DOHH2 (cell line): Measurements from ENCODE around the gene TCP10L.

ENCODE experiments used
- H3F3A ChIP-seq: fragments of 200-600 bp; sonication (generic), shearing (Covaris generic); 2 replicates; pipeline ENCODE4 v1.6.0; 2016; ENCODE audit warnings: antibody characterized with exemption, mild to moderate bottlenecking; ENCODE audit not compliant: control insufficient read depth, insufficient read depth
- H3K27ac ChIP-seq: fragments of 200-600 bp; sonication (generic); 2 replicates; pipeline ENCODE4 v1.5.1; 2014; ENCODE audit warnings: low read depth, mild to moderate bottlenecking, low read length, moderate library complexity
- H3K27me3 ChIP-seq: fragments of 200-600 bp; sonication (generic); 2 replicates; pipeline ENCODE4 v1.6.1; 2014; ENCODE audit warnings: mild to moderate bottlenecking, low read length, mixed read lengths; ENCODE audit not compliant: control insufficient read depth
- H3K36me3 ChIP-seq: fragments of 200-600 bp; sonication (generic); 2 replicates; pipeline ENCODE4 v1.6.1; 2014; ENCODE audit warnings: mild to moderate bottlenecking, low read length, moderate library complexity, mixed read lengths; ENCODE audit not compliant: control insufficient read depth
- H3K4me1 ChIP-seq: fragments of 200-600 bp; sonication (generic); 2 replicates; pipeline ENCODE4 v1.6.1; 2014; ENCODE audit warnings: mild to moderate bottlenecking, low read length, mixed read lengths; ENCODE audit not compliant: control insufficient read depth
- H3K4me2 ChIP-seq: fragments of 200-600 bp; sonication (generic); 2 replicates; pipeline ENCODE4 v1.6.0; 2014; ENCODE audit warnings: mild to moderate bottlenecking, low read length, moderate library complexity
- H3K4me3 ChIP-seq: fragments of 200-600 bp; sonication (generic); 2 replicates; pipeline ENCODE4 v1.5.1; 2014; ENCODE audit warnings: mild to moderate bottlenecking, low read length, mixed read lengths
- H3K79me2 ChIP-seq: fragments of 200-600 bp; sonication (generic); 2 replicates; pipeline ENCODE4 v1.6.1; 2014; ENCODE audit warnings: mild to moderate bottlenecking, low read length, mixed read lengths; ENCODE audit not compliant: control insufficient read depth
- H3K9me2 ChIP-seq: fragments of 200-600 bp; sonication (generic); replicated peaks from 2 replicates; pipeline ENCODE4 v1.6.1; 2014; ENCODE audit warnings: mild to moderate bottlenecking, low read length, mixed read lengths; ENCODE audit not compliant: control insufficient read depth
- H3K9me3 ChIP-seq: fragments of 200-600 bp; sonication (generic); 2 replicates; pipeline ENCODE4 v1.6.1; 2014; ENCODE audit warnings: antibody characterized with exemption, low read length, mixed read lengths; ENCODE audit not compliant: control insufficient read depth, insufficient read depth
- H4K20me1 ChIP-seq: fragments of 200-600 bp; sonication (generic); 2 replicates; pipeline ENCODE4 v1.6.0; 2014; ENCODE audit warnings: low read depth, mild to moderate bottlenecking, antibody characterized with exemption, low read length, moderate library complexity; ENCODE audit not compliant: control insufficient read depth, insufficient read depth
- CTCF ChIP-seq: fragments of 200-600 bp; sonication (generic); IDR thresholded peaks from one replicate; pipeline ENCODE4 v1.5.1; 2014; ENCODE audit warnings: antibody characterized with exemption, mild to moderate bottlenecking, low read depth, low read length; ENCODE audit not compliant: poor library complexity, severe bottlenecking
- EZH2phosphoT487 ChIP-seq: fragments of 200-600 bp; sonication (generic); IDR thresholded peaks from 2 replicates; pipeline ENCODE4 v1.6.1; 2017; ENCODE audit warnings: borderline replicate concordance, mild to moderate bottlenecking, antibody characterized with exemption, low read length, moderate library complexity, mixed read lengths

Gene TCP10L

GRCh38 chr21:32602099-32602498 is 16.8 kb upstream of the TCP10L start:
- Histone ChIP-seq H3K27ac (no peak overlapping the region), H3K27me3 (no peaks in the 10 kb centered on the region), H3K79me2 (no peaks in the 10 kb centered on the region), H3K9me3 (no peaks in the 10 kb centered on the region), H3K4me1 (no peaks in the 10 kb centered on the region), H3K4me2 (no peak overlapping the region), H3K4me3 (no peak overlapping the region), H3F3A (no peaks in the 10 kb centered on the region), H4K20me1 (no peaks in the 10 kb centered on the region), H3K9me2 (no peaks in the 10 kb centered on the region), H3K36me3 (peaks cover 77% of the 10 kb centered on the region)
- TF ChIP-seq EZH2phosphoT487 (no peak), CTCF (no peak)

- no peak overlapping the region for H3K27ac ChIP-seq
- H3K36me3 ChIP-seq = peaks cover 51% of the 10 kb centered on the region
Observed at GRCh38 chr21:32599526-32599925, 14.2 kb upstream of the TCP10L start.

GRCh38 chr21:32599091-32599490 is 13.8 kb upstream of the TCP10L start:
- H4K20me1 ChIP-seq = no peaks in the 10 kb centered on the region
- H3K4me2 ChIP-seq = no peak overlapping the region
- H3K4me3 ChIP-seq = no peak overlapping the region
- no peaks in the 10 kb centered on the region for H3K27me3 ChIP-seq
- no peaks in the 10 kb centered on the region for H3K9me2 ChIP-seq
- no peaks in the 10 kb centered on the region for H3K79me2 ChIP-seq
- no peak for TF ChIP-seq CTCF
- TF ChIP-seq EZH2phosphoT487 = no peak
- H3K36me3 ChIP-seq = peaks cover 47% of the 10 kb centered on the region
- H3K4me1 ChIP-seq = no peaks in the 10 kb centered on the region
- no peak overlapping the region for H3K27ac ChIP-seq
- H3K9me3 ChIP-seq = no peaks in the 10 kb centered on the region
- H3F3A ChIP-seq = no peaks in the 10 kb centered on the region

More at GRCh38 chr21:32599526-32599925, 14.2 kb upstream of the TCP10L start:
- Histone ChIP-seq H3K27me3 (no peaks in the 10 kb centered on the region), H4K20me1 (no peaks in the 10 kb centered on the region), H3K79me2 (no peaks in the 10 kb centered on the region), H3K4me1 (no peaks in the 10 kb centered on the region), H3F3A (no peaks in the 10 kb centered on the region), H3K4me2 (no peak overlapping the region), H3K9me2 (no peaks in the 10 kb centered on the region), H3K4me3 (no peak overlapping the region), H3K9me3 (no peaks in the 10 kb centered on the region)
- no peak for TF ChIP-seq EZH2phosphoT487
- TF ChIP-seq CTCF = no peak

GRCh38 chr21:32597205-32597604 is 11.9 kb upstream of the TCP10L start:
- no peak overlapping the region for H3K4me2 ChIP-seq
- no peaks in the 10 kb centered on the region for H3K79me2 ChIP-seq
- H3K4me1 ChIP-seq = no peaks in the 10 kb centered on the region
- H3K27me3 ChIP-seq = no peaks in the 10 kb centered on the region
- no peaks in the 10 kb centered on the region for H4K20me1 ChIP-seq
- H3K27ac ChIP-seq = no peak overlapping the region
- no peaks in the 10 kb centered on the region for H3K9me3 ChIP-seq
- no peaks in the 10 kb centered on the region for H3F3A ChIP-seq
- H3K4me3 ChIP-seq = no peak overlapping the region
- H3K9me2 ChIP-seq = no peaks in the 10 kb centered on the region
- H3K36me3 ChIP-seq = peaks cover 29% of the 10 kb centered on the region
- TF ChIP-seq CTCF = no peak
- TF ChIP-seq EZH2phosphoT487 = no peak
